MM.1S (cell line): ENCODE results near the gene TSPAN17.
A peak's percentile ranks its signal among the peaks of the same experiment; 100 is the strongest.

Experiments
- DNase-seq: peaks from one replicate; pipeline ENCODE4 v3.0.0-alpha.2; 2015
- H2AFZ ChIP-seq: fragments of 300-600 bp; sonication (generic); 2 replicates; pipeline ENCODE4 v1.6.0; 2016; ENCODE audit warnings: antibody characterized with exemption, low read length
- H3F3A ChIP-seq: fragments of 300-600 bp; sonication (generic); 2 replicates; pipeline ENCODE4 v1.6.1; 2016; ENCODE audit warnings: mild to moderate bottlenecking, antibody characterized with exemption, low read length, moderate library complexity, mixed read lengths; ENCODE audit not compliant: insufficient read depth
- H3K27ac ChIP-seq: fragments of 300-600 bp; sonication (generic); 2 replicates; pipeline ENCODE4 v1.5.1; 2016; ENCODE audit warnings: mild to moderate bottlenecking, low read length
- H3K27me3 ChIP-seq: fragments of 300-600 bp; sonication (generic); replicated peaks from 2 replicates; pipeline ENCODE4 v1.6.0; 2016; ENCODE audit warnings: low read length; ENCODE audit not compliant: insufficient read depth
- H3K36me3 ChIP-seq: fragments of 300-600 bp; sonication (generic); replicated peaks from 2 replicates; pipeline ENCODE4 v1.6.1; 2016; ENCODE audit warnings: mild to moderate bottlenecking, low read length, mixed read lengths; ENCODE audit not compliant: insufficient read depth
- H3K4me1 ChIP-seq: fragments of 300-600 bp; sonication (generic); 2 replicates; pipeline ENCODE4 v1.6.1; 2016; ENCODE audit warnings: low read length, mixed read lengths
- H3K4me2 ChIP-seq: fragments of 300-600 bp; sonication (generic); 2 replicates; pipeline ENCODE4 v1.6.0; 2016; ENCODE audit warnings: low read depth, low read length
- H3K4me3 ChIP-seq: fragments of 300-600 bp; sonication (generic); 2 replicates; pipeline ENCODE4 v1.5.1; 2016; ENCODE audit warnings: low read length, mixed read lengths
- H3K79me2 ChIP-seq: fragments of 300-600 bp; sonication (generic); 2 replicates; pipeline ENCODE4 v1.6.1; 2016; ENCODE audit warnings: mixed run types, low read length, mixed read lengths
- H3K9ac ChIP-seq: fragments of 300-600 bp; sonication (generic); 2 replicates; pipeline ENCODE4 v1.6.1; 2016; ENCODE audit warnings: low read length, mixed read lengths
- H3K9me2 ChIP-seq: fragments of 300-600 bp; sonication (generic); replicated peaks from 2 replicates; pipeline ENCODE4 v1.6.1; 2016; ENCODE audit warnings: mild to moderate bottlenecking, low read length, mixed read lengths; ENCODE audit not compliant: insufficient read depth
- H3K9me3 ChIP-seq: fragments of 300-600 bp; sonication (generic); replicated peaks from 2 replicates; pipeline ENCODE4 v1.6.1; 2016; ENCODE audit warnings: mild to moderate bottlenecking, low read length, mixed read lengths; ENCODE audit not compliant: insufficient read depth
- H4K20me1 ChIP-seq: fragments of 300-600 bp; sonication (generic); 2 replicates; pipeline ENCODE4 v1.6.1; 2016; ENCODE audit warnings: mild to moderate bottlenecking, low read length, moderate library complexity, mixed read lengths; ENCODE audit not compliant: insufficient read depth
- EZH2 ChIP-seq: fragments of 300-600 bp; sonication (generic); optimal IDR thresholded peaks from 2 replicates; pipeline ENCODE3; 2017; ENCODE audit warnings: low read depth, mild to moderate bottlenecking, antibody characterized with exemption, low read length, mixed read lengths
- EZH2phosphoT487 ChIP-seq: fragments of 300-600 bp; sonication (generic); IDR thresholded peaks from 2 replicates; pipeline ENCODE4 v1.6.1; 2018; ENCODE audit warnings: antibody characterized with exemption, low read length
- TF ChIP-seq, protein P1 (sequence below): fragments of 300-600 bp; sonication (generic); IDR thresholded peaks from 2 replicates; pipeline ENCODE4 v1.5.1; 2016; ENCODE audit warnings: antibody characterized with exemption, low read length, mixed read lengths

TSPAN17 gene

DNA sequence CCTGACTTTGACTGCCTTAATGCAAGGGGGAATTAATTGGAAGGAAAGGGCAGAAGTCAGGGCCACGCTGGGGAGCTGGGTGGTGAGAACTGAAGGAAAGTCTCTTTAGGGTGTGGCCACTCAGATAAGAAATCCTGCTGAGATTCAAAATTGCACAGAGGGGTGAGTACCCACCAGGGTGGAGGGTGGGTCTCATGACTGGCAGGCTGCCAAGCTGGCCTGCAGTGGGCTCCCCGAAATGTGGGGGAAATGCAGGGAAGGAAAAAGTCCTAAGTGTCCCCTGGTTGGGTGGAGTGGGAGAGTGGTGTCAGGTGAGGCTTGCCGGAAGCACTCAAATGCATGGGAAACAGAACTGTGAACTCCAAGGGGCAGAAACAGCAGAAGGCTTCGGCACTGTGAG is 24.1 kb downstream of the TSPAN17 start:
- no peak overlapping the region for H2AFZ ChIP-seq
- H3F3A ChIP-seq, result no peaks in the 10 kb centered on the region
- no peak for TF ChIP-seq EZH2phosphoT487
- TF ChIP-seq EZH2, result no peak

GRCh38 chr5:176671890-176672747 is 24.8 kb downstream of the TSPAN17 start:
- H3K79me2 ChIP-seq, result no peaks in the 10 kb centered on the region
- H3F3A ChIP-seq, result no peaks in the 10 kb centered on the region
- no peaks in the 10 kb centered on the region for H4K20me1 ChIP-seq
- no peak overlapping the region for H3K27ac ChIP-seq
- H3K9ac ChIP-seq, result no peak overlapping the region
- TF ChIP-seq, protein P1, sequence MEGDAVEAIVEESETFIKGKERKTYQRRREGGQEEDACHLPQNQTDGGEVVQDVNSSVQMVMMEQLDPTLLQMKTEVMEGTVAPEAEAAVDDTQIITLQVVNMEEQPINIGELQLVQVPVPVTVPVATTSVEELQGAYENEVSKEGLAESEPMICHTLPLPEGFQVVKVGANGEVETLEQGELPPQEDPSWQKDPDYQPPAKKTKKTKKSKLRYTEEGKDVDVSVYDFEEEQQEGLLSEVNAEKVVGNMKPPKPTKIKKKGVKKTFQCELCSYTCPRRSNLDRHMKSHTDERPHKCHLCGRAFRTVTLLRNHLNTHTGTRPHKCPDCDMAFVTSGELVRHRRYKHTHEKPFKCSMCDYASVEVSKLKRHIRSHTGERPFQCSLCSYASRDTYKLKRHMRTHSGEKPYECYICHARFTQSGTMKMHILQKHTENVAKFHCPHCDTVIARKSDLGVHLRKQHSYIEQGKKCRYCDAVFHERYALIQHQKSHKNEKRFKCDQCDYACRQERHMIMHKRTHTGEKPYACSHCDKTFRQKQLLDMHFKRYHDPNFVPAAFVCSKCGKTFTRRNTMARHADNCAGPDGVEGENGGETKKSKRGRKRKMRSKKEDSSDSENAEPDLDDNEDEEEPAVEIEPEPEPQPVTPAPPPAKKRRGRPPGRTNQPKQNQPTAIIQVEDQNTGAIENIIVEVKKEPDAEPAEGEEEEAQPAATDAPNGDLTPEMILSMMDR, result no peak
- TF ChIP-seq EZH2phosphoT487 (no peak), EZH2 (no peak)
- H3K9me3 ChIP-seq, result no peaks in the 10 kb centered on the region
- H3K4me2 ChIP-seq, result peak overlapping the region; percentile 15; the same call in 1 of the 2 replicates
- H2AFZ ChIP-seq, result no peak overlapping the region
- no peaks in the 10 kb centered on the region for H3K9me2 ChIP-seq
- DNase-seq, result no peak
- no peaks in the 10 kb centered on the region for H3K36me3 ChIP-seq
- H3K27me3 ChIP-seq, result peaks cover 41% of the 10 kb centered on the region; the same call in 1 of the 2 replicates
- no peak overlapping the region for H3K4me3 ChIP-seq
- 0 out of 2 replicates have a peak, but pooled peaks cover 3% of the 10 kb centered on the region for H3K4me1 ChIP-seq

More for the DNA sequence above, 24.1 kb downstream of the TSPAN17 start:
- Histone ChIP-seq H3K27ac (no peak overlapping the region), H3K9me3 (no peaks in the 10 kb centered on the region), H3K9ac (no peak overlapping the region), H3K27me3 (peaks cover 39% of the 10 kb centered on the region; the same call in 1 of the 2 replicates), H3K4me1 (0 out of 2 replicates have a peak, but pooled peaks cover 3% of the 10 kb centered on the region), H3K4me3 (no peak overlapping the region), H3K9me2 (no peaks in the 10 kb centered on the region), H3K79me2 (no peaks in the 10 kb centered on the region), H4K20me1 (no peaks in the 10 kb centered on the region), H3K4me2 (no peak overlapping the region), H3K36me3 (no peaks in the 10 kb centered on the region)
- DNase-seq, result no peak

DNA sequence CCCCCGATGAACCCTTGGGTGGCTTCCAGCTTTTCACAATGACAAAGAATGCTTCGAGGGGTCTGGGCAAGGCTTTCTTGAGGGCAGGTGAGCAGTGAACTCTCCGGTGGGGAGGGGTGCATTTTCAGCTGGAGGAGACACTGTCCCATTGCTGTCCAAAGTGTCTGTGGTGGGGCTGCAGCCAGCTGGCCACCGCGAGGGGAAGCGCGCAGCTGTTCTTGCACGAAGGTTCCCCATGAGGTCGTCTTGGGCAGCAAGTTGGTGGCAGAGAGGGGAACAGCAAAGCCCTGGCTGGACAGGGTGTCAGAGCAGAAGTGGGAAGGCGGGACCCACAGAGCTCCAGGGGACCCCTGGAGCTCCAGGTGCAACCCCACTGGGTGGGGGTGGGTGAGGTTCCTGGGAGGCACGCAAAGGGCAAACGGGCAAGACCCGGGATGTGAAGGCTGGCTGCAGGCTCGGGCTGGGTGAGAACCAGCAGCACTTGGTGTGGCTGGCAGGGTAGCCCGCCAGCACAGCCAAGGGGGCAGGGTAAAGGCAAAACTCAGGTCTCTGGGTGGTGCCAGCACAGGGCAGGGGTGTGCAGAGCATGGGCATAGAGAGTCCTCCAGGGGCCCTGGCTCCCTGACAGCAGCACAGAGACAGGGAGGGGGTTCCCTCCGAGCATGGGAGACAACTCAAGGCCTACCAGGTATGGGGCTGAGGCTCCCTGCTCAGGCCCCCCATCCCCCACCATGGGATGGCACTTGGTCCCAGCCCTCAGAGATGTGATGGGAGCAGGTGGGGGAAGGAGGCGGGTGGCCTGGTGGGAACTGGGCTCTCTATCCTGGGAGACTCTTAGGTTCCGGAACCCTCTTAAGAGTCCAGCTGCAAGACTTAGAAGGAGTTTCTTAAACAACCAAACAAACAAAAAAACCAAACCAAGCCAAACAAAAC is 26.6 kb downstream of the TSPAN17 start:
- Histone ChIP-seq H3K9me2 (no peaks in the 10 kb centered on the region), H3K36me3 (no peaks in the 10 kb centered on the region), H3K9me3 (no peaks in the 10 kb centered on the region), H3K79me2 (no peaks in the 10 kb centered on the region), H2AFZ (no peak overlapping the region), H3K9ac (no peak overlapping the region), H3K4me1 (0 out of 2 replicates have a peak, but pooled peaks cover 3% of the 10 kb centered on the region), H3K27ac (no peak overlapping the region), H3K4me3 (no peak overlapping the region), H3K4me2 (no peak overlapping the region), H3F3A (no peaks in the 10 kb centered on the region), H3K27me3 (peaks cover 24% of the 10 kb centered on the region; the same call in 1 of the 2 replicates), H4K20me1 (no peaks in the 10 kb centered on the region)
- TF ChIP-seq EZH2, result no peak
- TF ChIP-seq, protein P1, result no peak
- TF ChIP-seq EZH2phosphoT487, result no peak
- no peak for DNase-seq
